ENCODE results near the gene ADAMTS10.
"Not testable (repeated sequence)": the region's sequence is repeated elsewhere in the genome, so short reads cannot be mapped to it uniquely, and the experiment has no call there.

Gene ADAMTS10

DNA sequence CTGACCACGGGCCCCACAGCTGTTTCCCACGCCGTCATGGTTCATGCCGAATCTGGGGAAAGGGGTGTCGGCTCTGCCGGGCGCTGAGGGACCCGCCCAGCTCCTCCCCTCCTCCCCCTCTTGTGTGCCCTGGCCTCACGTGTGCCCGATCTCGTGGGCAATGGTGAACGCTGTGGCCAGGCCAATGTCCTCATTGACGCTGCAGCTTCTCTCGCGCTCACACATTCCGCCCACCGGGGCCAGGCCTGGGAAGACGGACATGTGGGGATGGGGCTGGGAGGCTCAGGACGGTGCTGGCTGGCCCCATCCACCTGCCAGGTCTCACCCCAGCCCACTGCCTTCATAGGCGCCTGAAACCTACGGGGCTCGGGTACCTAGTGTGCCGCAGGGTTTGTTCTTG is 14.3 kb downstream of the ADAMTS10 start:
- in situ Hi-C loops (cut with HindIII; ENCODE audit: low sequenced_read_pairs): no loop called here

DNA sequence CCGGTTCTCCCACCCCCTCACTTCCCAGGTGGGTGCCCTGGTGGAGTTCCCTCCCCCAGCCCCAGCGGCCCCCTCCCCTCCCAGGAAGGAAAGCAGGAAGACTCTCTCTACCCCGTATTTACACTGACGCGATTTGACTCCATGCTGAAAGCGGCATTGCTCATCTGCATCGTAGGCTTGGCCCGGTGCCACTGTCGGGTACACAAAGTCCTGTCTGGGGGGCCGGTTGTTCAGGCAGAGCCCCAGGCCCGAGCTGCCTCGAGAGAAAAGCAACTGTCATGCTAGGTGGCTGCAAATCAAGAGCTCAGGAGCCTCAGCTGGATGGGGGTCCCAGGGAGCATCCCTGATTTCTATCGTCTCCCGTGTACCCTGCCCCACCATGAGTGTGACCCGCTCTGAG is 14.9 kb downstream of the ADAMTS10 start:
- in situ Hi-C loops (cut with HindIII; ENCODE audit: low sequenced_read_pairs): no loop called here

GRCh38 chr19:8593931-8594330 is 16.6 kb downstream of the ADAMTS10 start:
- in situ Hi-C loops (cut with HindIII; ENCODE audit: low sequenced_read_pairs): loop anchor here (5.0 kb wide), 1 partner anchor 72 kb away; no protein-coding TSS in a partner anchor

DNA sequence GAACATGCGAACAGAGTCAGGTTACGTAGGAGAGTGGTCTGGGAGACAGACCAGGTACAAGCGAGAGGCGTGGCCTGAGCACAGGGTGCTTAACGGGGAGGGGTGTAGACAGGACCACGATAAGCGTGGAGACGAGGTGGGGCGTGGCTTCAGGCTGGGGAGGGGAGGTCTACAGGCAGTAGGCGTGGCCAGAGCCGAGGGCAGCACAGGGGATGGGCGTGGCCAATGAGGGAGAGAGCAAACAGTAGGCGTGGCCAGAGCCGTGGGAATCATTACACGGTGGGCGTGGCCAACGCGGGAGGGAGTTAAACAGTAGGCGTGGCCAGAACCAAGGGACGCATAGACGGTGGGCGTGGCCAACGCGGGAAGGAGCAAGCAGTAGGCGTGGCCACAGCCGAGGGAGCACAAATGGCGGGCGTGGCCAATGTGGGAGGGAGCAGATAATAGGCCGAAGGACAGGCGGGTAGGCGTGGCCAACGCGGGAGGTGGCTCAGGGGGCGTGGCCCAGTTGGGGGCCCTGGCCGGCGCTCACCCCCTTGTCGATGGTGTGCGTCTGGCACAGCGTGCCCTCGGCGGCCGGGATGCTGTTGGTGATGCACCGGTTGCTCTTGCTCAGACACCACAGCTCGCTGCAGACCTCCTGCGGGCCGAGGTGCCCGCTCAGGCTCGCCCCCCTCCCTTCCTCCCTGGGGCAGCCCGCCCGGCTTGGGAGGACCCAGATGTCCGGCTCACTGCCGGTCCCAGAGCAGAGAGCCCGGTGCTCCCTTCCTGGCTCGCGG is 18.1 kb downstream of the ADAMTS10 start:
- in situ Hi-C loops (cut with HindIII; ENCODE audit: low sequenced_read_pairs): loop anchor here (5.0 kb wide), 1 partner anchor 70 kb away; no protein-coding TSS in a partner anchor

DNA sequence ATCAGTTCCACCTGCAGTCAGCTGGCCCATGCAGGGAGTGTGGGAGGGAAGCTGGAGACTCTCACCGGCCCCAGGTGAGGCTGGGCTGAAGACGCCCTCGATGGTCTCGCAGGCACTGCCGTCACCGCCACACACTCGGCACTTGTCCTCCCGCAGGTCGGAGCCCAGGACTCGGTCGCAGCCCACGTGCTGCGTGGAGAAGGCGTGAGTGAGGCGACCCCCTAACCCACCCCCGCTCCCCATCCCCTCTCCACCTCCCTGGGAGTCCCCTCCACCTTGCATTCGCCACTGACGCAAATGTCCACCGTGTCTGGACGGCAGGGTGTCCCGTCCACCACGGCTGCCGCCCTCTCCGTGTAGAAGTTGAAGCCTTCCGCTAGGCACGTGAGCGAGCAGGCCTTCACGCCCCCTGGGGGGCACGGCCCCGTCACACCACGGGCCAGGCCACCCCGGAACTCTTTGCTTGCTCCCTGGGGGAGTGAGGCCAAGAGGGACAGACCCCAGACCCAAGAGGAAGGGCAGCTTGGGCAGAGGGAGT is 21.3 kb downstream of the ADAMTS10 start:
- in situ Hi-C loops (cut with HindIII; ENCODE audit: low sequenced_read_pairs): no loop called here

DNA sequence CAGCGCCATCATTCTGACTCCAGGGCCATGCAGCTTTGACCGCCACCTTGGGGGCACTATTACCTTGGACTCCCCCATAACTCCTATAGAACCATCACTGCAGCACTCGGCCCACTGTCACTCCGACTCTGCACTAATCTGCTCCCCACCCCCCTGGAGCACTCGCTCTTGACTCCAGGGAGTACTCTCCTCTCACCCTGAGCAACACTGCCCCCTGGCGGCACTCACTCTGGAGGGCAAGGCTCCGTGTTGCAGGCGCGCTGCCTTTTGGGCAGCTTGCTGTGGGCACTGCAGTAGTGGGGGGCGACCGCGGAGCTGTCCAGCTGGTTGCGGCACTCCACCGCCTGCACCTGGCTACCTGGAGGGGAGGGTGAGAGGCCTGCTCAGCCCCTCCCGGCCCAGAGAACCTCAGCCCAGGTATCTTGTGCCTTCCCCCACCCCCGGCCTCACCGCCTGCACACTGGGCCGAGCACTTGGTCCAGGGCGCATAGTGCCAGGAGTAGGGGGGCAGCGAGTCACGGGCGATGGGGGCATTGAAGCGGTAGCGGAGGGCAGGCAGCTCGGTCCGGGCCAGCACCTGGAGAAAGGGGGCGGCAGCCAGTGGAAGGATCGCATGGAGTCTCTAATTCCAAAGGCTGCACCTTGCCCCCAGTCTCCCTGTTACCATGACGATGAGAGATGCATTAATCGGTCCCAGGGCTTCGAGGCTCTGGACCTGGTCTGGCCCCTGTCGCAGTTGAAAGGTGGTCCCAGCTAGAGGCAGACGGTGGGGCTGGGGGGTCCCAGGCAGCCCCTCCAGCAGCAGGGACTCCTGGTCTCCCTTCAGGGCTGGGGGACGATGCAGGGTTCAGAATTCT is 24.4 kb downstream of the ADAMTS10 start:
- in situ Hi-C loops (cut with HindIII; ENCODE audit: low sequenced_read_pairs): no loop called here

- in situ Hi-C loops (cut with HindIII; ENCODE audit: low sequenced_read_pairs): no loop called here
These were observed 25.3 kb downstream of the ADAMTS10 start for GRCh38 chr19:8584965-8585893.

DNA sequence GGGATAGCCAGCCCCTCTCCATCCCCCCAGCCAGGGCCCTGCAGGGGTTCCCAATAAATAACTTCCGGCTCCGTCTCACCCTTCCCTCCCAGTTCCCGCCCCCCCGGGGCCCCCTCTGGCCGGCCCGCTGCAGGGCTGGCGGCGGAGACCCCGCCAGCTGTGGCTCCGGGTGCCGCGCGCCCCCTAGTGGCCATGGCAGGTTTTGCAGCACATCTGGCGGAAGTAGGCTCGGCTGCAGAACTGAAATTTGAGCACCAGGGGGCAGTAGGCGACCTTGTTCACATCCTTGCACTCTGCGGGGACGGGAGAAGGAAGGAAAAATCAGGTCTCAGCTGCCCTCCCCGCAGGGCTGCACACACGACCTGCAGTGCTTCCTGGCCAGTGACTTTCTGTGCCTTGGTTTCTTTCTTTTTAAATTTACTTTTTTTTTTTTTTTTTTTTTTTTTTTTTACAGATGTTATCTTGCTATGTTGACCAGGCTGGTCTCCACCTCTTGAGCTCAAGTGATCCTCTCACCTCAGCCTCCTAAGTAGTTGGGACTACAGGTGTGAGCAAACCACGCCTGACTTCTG is 29.7 kb downstream of the ADAMTS10 start:
- in situ Hi-C loops (cut with HindIII; ENCODE audit: low sequenced_read_pairs): no loop called here

DNA sequence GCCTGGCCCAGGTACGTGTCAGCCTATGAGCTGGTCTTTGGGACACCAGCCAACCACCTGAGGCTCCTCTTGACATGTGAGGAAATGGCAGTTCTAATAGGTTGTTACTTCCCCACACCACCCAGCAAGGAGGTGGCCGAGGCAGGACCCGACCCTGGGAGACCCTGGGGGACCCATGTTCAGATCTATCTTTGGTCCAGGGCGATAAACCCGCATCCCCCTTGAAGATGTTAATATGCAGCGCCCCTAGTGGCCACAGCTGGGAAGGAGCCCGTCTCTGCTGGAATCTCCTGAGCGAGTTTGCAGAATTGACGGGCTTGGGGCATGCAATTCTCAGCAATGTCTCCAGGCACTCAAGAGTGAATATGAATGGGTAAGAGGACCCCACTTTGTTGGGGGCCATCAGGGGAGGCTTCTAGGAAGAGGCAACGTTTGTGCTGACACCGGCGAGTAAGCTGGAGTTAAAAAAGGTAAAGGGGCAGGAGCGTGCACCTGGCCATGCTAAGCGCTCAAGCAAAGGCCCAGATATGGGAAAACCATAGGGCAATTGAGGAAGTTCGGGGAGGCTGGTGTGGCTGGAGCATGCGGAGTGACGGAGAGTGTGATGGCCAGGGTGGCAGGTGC is 31.8 kb downstream of the ADAMTS10 start:
- in situ Hi-C loops (cut with HindIII; ENCODE audit: low sequenced_read_pairs): no loop called here

- in situ Hi-C loops (cut with HindIII; ENCODE audit: low sequenced_read_pairs): no loop called here
These were observed 32.8 kb downstream of the ADAMTS10 start for GRCh38 chr19:8577741-8578140.

DNA sequence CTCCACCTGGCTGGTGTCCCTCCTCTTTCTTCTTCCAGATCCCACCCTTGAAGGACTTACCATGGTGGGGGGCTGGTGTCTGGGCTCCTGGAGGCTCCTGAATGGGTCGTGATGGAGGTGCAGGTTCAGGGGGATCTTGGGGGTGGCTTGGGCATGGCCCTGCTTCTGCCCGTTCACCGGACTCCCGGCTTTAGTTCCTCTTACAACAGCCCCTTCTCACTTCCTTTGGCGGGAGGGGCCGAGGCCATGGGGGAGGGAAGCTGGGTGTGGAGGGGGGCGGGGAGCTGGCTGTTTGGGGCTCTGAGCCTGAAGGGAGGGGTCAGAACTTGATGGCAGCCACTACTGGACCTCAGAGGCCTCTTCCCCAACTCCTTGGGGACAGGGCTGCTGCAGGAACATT is 33.3 kb downstream of the ADAMTS10 start, which contains the start of gene MYO1F:
TSS of gene MYO1F (minus strand) at position 196 of the 400 bp plus-strand sequence. CDS start at position 63, 133 bp downstream.
- in situ Hi-C loops (cut with HindIII; ENCODE audit: low sequenced_read_pairs): no loop called here

GRCh38 chr19:8576273-8576993 is 34.1 kb downstream of the ADAMTS10 start:
- in situ Hi-C loops (cut with HindIII; ENCODE audit: low sequenced_read_pairs): no loop called here

- in situ Hi-C loops (cut with HindIII; ENCODE audit: low sequenced_read_pairs): no loop called here
These were observed 35.0 kb downstream of the ADAMTS10 start for GRCh38 chr19:8575467-8575997.

DNA sequence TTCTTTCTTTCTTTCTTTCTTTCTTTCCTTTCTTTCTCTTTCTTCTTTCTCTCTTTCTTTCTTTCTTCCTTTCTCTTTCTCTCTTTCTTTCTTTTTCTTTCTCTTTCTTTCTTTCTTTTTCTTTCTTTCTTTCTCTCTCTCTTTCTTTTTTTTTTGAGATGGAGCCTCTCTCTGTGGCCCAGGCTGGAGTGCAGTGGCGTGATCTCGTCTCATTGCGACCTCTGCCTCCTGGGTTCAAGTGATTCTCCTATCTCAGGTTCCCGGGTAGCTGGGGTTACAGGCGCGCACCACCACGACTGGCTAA is 35.9 kb downstream of the ADAMTS10 start:
- in situ Hi-C loops (cut with HindIII; ENCODE audit: low sequenced_read_pairs): not testable (repeated sequence)

DNA sequence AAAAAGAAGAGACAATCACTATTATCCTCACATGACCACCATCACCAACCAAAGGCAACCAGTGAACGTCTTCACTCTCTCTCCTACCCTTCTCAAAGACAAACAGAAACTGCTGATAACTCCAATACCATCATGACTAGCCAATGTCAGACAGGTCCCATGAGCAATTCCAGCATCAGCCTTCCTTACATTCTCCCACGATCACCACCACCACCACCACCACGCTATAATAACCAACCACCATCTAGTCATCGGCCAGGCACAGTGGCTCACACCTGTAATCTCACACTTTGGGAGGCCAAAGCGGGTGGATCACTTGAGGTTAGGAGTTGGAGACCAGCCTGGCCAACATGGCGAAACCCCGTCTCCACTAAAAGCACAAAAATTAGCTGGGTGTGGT is 37.2 kb downstream of the ADAMTS10 start:
- in situ Hi-C loops (cut with HindIII; ENCODE audit: low sequenced_read_pairs): no loop called here

- in situ Hi-C loops (cut with HindIII; ENCODE audit: low sequenced_read_pairs): no loop called here
These were observed 39.5 kb downstream of the ADAMTS10 start for GRCh38 chr19:8571006-8571411.

GRCh38 chr19:8569066-8569771 is 41.3 kb downstream of the ADAMTS10 start:
- in situ Hi-C loops (cut with HindIII; ENCODE audit: low sequenced_read_pairs): no loop called here

- in situ Hi-C loops (cut with HindIII; ENCODE audit: low sequenced_read_pairs): no loop called here
These were observed 42.9 kb downstream of the ADAMTS10 start for GRCh38 chr19:8567522-8568172.

Data from DLD1 (cell line).